Heart left ventricle (tissue), 16 donors: ENCODE measurements around the gene TMEM170A. TPM values are rescaled to one million over a fixed set of nuclear protein-coding genes. Genes with fewer than 3 reads are reported as not detected.

Source experiments
- ATAC-seq, 4 donors: fragments of 200-7000 bp; cut with Tn5 transposase; one replicate each; pipeline ENCODE4 v1.9.1; 2020 to 2022; ENCODE audit warnings: moderate library complexity in 4 of 4, mild to moderate bottlenecking in 3 of 4, moderate number of reproducible peaks in 1 of 4
- DNase-seq, 5 donors: peaks; one replicate each; pipeline ENCODE4 v3.0.0-alpha.2; 2020
- H3K27ac ChIP-seq, 12 donors: fragments of 200-600 bp; sonication (generic) in 4 of 12; one replicate each; pipeline versions ENCODE4 v1.5.0 to v1.8.0; 2016 to 2022; ENCODE audit warnings: mild to moderate bottlenecking in 2 of 12
- H3K27me3 ChIP-seq, 9 donors: fragments of 200-600 bp; sonication (generic) in 2 of 9; one replicate each; pipeline versions ENCODE4 v1.5.1 to v1.8.0; 2016 to 2022; ENCODE audit warnings: mild to moderate bottlenecking in 3 of 9
- H3K36me3 ChIP-seq, 9 donors: fragments of 200-600 bp; sonication (generic) in 2 of 9; one replicate each; pipeline versions ENCODE4 v1.5.0 to v1.8.0; 2018 to 2022; ENCODE audit warnings: mild to moderate bottlenecking in 2 of 9
- H3K4me1 ChIP-seq, 12 donors: fragments of 200-600 bp; sonication (generic) in 4 of 12; one replicate each; pipeline versions ENCODE4 v1.5.0 to v1.8.0; 2016 to 2022; ENCODE audit warnings: mild to moderate bottlenecking in 3 of 12
- H3K4me3 ChIP-seq, 12 donors: fragments of 200-600 bp; sonication (generic) in 4 of 12; one replicate each; pipeline versions ENCODE4 v1.5.0 to v1.8.0; 2017 to 2022; ENCODE audit warnings: mild to moderate bottlenecking in 9 of 12, moderate library complexity in 4 of 12
- H3K9me3 ChIP-seq, 12 donors: fragments of 200-600 bp; sonication (generic) in 4 of 12; one replicate each; pipeline versions ENCODE4 v1.5.0 to v1.8.0; 2016 to 2022; ENCODE audit warnings: mild to moderate bottlenecking in 1 of 12
- POLR2A ChIP-seq, 2 donors: fragments of 450-650 bp; IDR thresholded peaks; one replicate each; pipeline ENCODE4 v1.6.1; 2017; ENCODE audit warnings: antibody characterized with exemption in 2 of 2, mild to moderate bottlenecking in 2 of 2, moderate library complexity in 2 of 2
- WGBS, 4 donors: extraction: QIAGEN DNeasy Blood & Tissue Kit in 2 of 4; methylation state at CpG; one replicate each; pipeline versions ENCODE4 v1.1.5 to v1.1.7; 2013 to 2018; 5-methylcytosine and 5-hydroxymethylcytosine counted together
- intact Hi-C, 10 donors: fragments of 100-400 bp; cut with DNase I; formaldehyde crosslinking; loops; one replicate each; pipeline versions ENCODE4 v1.11.1 to v1.14.2; 2022
- polyA plus RNA-seq, 2 donors: library from polyadenylated mRNA; stranded (reverse); fragments of 200-250 nt; gene quantifications; one replicate each; pipeline ENCODE4 v1.2.3, GENCODE V29; 2013
- total RNA-seq, 9 donors: library from RNA; depleted of rRNA in 2 of 9; stranded (reverse); fragments of >200 nt in 2 of 9; fragmentation: NEBNext Ultra II Directional in 3 of 9; extraction: Animal tissue kit (Norgen Biotek cat#: 25700) in 3 of 9; gene quantifications; one replicate each; pipeline versions ENCODE4 v1.1.0 to v1.2.4, GENCODE V29; 2016 to 2023
- TF ChIP-seq, protein P1 (sequence below), 12 donors: fragments of 200-600 bp; sonication (generic) in 4 of 12; IDR thresholded peaks; one replicate each; pipeline versions ENCODE4 v1.5.0 to v1.8.0; 2018 to 2022; ENCODE audit warnings: antibody characterized with exemption in 12 of 12, mild to moderate bottlenecking in 5 of 12
- donor health status: ischemic (EF 13 %, LVEDD 7.1; RV severe dilation, severe dysfunction).
- donor health status: healthy with polysubstance abuse.
- donor health status: DM: no; HTN: yes; CAD: no.
- donor health status: DM: no; HTN: no; CAD: no.
- donor health status: ischemic (EF 25% LVEDD 6.9; RV normal size, moderate dysfunction).
- donor health status: ischemic (EF 25% LVEDD 5.7; RV mildly dilated, moderate dysfunction).
- donor health status: healthy.
- donor health status: DM: yes; HTN: yes; CAD: no.
- donor health status: ischemic (EF 35%, LVEDD 5.7; RV mildly dilated, moderate dysfunction).
- donor health status: nonischemic (EF 11% LVEDD 7.7; RV severe dilation, severe dysfunction).
- donor health status: DM: yes; HTN: yes; CAD: no.
- donor health status: PGD.
- donor health status: ischemic (EF 29% LVEDD 5.4; RV normal size, mild dysfunction).
- donor health status: nonischemic (EF 23%, LVEDD 6.1; RV moderate dilation, normal function).

Gene TMEM170A
- total and polyA plus RNA-seq, 11 donors: 4.3 to 14.6 (median 9.2) TPM

DNA sequence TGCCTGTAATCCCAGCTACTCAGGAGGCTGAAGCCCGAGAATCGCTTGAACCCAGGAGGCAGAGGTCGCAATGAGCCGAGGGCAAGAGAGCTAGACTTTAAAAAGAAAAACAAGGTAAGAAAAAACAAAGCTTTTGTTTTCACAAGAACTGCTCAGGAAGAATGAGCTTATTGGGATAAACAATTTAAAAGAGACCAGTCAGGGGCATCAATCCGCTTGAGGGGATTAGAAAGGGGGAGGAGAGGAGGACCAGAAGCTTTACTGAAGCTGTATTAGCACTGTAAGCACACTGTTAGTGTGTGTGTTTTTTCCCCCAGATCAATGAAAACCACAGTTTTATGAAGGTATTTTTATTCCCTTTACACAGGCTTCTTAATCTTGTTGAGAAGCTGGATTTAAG, 8.8 kb downstream of the TMEM170A start:
- Histone ChIP-seq H3K4me3 (no peak overlapping the region), H3K27me3 (no peaks in the 10 kb centered on the region), H3K9me3 (no peaks in the 10 kb centered on the region), H3K36me3 (peaks cover 0 to 11% (median 8%) of the 10 kb centered on the region in 9 donors), H3K4me1 (peaks cover 0 to 53% (median 19%) of the 10 kb centered on the region in 12 donors), H3K27ac (peak overlapping the region in 1 of 12 donors; percentile 42)
- intact Hi-C loops: no loop called here
- WGBS, 4 donors: 69 to 93% (median 84%) methylated on average over 5 of the region's 5 CpGs
- no peak for DNase-seq
- TF ChIP-seq, protein P1, sequence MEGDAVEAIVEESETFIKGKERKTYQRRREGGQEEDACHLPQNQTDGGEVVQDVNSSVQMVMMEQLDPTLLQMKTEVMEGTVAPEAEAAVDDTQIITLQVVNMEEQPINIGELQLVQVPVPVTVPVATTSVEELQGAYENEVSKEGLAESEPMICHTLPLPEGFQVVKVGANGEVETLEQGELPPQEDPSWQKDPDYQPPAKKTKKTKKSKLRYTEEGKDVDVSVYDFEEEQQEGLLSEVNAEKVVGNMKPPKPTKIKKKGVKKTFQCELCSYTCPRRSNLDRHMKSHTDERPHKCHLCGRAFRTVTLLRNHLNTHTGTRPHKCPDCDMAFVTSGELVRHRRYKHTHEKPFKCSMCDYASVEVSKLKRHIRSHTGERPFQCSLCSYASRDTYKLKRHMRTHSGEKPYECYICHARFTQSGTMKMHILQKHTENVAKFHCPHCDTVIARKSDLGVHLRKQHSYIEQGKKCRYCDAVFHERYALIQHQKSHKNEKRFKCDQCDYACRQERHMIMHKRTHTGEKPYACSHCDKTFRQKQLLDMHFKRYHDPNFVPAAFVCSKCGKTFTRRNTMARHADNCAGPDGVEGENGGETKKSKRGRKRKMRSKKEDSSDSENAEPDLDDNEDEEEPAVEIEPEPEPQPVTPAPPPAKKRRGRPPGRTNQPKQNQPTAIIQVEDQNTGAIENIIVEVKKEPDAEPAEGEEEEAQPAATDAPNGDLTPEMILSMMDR (IDR thresholded peaks at IDR 0.05): no peak
- no peak for TF ChIP-seq POLR2A (IDR thresholded peaks at IDR 0.05)
- ATAC-seq: no peak

DNA sequence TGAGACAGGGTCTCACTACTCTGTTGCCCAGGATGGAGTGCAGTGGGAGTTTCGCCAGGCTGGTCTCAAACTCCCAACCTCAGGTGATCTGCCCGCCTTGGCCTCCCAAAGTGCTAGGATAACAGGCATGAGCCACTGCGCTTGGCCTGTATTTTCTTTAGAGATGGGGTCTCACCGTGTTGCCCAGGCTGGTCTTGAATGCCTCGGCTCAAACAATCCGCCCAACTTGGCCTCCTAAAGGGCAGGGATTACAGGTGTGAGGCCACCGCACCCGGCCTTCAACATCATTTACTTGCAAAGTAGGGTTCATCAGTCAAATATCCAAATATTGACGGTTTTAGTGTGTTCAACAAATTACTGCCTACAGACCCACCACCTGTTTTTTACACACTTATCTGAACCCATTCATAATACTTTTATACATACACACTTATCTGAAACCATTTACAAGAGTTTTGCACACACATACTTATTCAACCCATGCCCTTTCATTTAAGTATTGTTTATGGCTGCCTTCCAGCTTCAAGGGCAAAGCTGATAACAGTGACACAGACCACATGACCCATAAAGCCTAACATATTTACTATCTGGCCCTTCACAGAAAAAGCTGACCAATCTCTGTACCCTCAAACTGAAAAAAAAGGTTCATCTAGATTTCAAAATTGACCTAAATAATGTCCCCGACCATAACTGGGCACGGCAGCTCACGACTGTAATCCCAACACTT, 11.9 kb downstream of the TMEM170A start:
- TF ChIP-seq POLR2A (IDR thresholded peaks at IDR 0.05): no peak
- TF ChIP-seq, protein P1 (IDR thresholded peaks at IDR 0.05): no peak
- intact Hi-C loops: no loop called here
- no peaks in the 10 kb centered on the region for H3K27me3 ChIP-seq
- H3K9me3 ChIP-seq: no peaks in the 10 kb centered on the region
- H3K4me1 ChIP-seq: peaks cover 0 to 49% (median 18%) of the 10 kb centered on the region in 12 donors
- DNase-seq (no peak), ATAC-seq (peak in 3 of 4 donors; percentile 61 to 69 (median 62))
- no peak overlapping the region for H3K4me3 ChIP-seq
- peak overlapping the region in 5 of 12 donors; percentile 29 to 58 (median 34) for H3K27ac ChIP-seq
- H3K36me3 ChIP-seq: peaks cover 0 to 41% (median 20%) of the 10 kb centered on the region in 9 donors
- WGBS, 4 donors: 75 to 81% (median 79%) methylated on average over 12 of the region's 12 CpGs

DNA sequence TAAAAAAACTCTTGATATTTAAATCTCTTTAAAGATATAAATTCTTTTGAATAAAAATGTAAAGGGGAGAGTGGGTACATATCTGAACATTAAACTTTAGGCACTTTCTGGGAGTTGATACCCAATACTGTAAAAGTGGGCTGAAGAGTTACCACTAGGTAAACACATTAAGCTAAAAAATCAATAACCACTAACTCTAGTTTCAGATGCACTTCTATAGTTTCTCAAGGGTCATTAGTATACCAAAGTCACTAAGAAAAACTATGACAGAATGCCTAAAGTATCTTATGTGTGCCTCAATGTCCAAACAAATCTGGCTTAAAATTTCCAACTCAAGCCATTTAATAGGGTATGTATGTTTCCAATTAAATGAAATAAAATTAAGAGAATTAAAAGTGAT, 18.1 kb downstream of the TMEM170A start:
- DNase-seq (no peak), ATAC-seq (no peak)
- H3K9me3 ChIP-seq: no peaks in the 10 kb centered on the region
- intact Hi-C loops: no loop called here
- no peaks in the 10 kb centered on the region for H3K27me3 ChIP-seq
- no peak for TF ChIP-seq POLR2A (IDR thresholded peaks at IDR 0.05)
- TF ChIP-seq, protein P1 (IDR thresholded peaks at IDR 0.05): no peak
- peaks cover 0 to 6% (median 0%) of the 10 kb centered on the region in 12 donors for H3K4me1 ChIP-seq
- H3K36me3 ChIP-seq: peaks cover 0 to 55% (median 42%) of the 10 kb centered on the region in 9 donors
- H3K4me3 ChIP-seq: no peak overlapping the region
- H3K27ac ChIP-seq: no peak overlapping the region

DNA sequence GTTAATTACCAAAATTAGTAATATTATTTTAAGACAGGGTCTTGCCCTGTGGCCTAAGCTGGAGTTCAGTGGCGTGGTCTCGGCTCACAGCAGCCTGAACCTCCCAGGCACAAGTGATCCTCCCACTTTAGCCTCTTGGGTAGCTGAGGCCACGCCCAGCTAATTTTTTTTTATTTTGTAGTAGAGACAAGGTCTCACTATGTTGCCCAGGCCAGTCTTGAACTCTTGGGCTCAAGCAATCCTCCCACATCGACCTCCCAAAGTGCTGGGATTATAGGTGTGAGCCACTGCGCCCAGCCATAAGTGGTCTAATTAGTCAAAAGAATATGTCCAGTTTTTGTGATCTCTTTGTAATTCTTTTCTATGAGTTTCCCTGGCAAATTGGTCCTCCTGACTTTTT, 19.2 kb downstream of the TMEM170A start:
- Histone ChIP-seq H3K27ac (no peak overlapping the region), H3K36me3 (peaks cover 0 to 45% (median 31%) of the 10 kb centered on the region in 9 donors), H3K27me3 (no peaks in the 10 kb centered on the region), H3K4me1 (peaks cover 0 to 6% (median 0%) of the 10 kb centered on the region in 12 donors), H3K9me3 (no peaks in the 10 kb centered on the region), H3K4me3 (no peak overlapping the region)
- ATAC-seq (no peak), DNase-seq (no peak)
- intact Hi-C loops: no loop called here
- 70 to 84% (median 75%) methylated on average over 5 of the region's 5 CpGs for WGBS, 4 donors
- TF ChIP-seq, protein P1 (IDR thresholded peaks at IDR 0.05): no peak
- TF ChIP-seq POLR2A (IDR thresholded peaks at IDR 0.05): no peak
